Fibroblast of villous mesenchyme (primary cell): ENCODE results near the gene B4GALNT2. TPM values are rescaled to one million over a fixed set of nuclear protein-coding genes. Genes with fewer than 3 reads are reported as not detected.

ENCODE experiments used
- DNase-seq: peaks from one replicate; pipeline ENCODE4 v3.0.0-alpha.2; 2010; ENCODE audit warnings: low read depth
- H3K4me3 ChIP-seq: 2 replicates; pipeline ENCODE4 v1.5.1; 2011; ENCODE audit warnings: low read depth, mild to moderate bottlenecking, low read length
- CTCF ChIP-seq: IDR thresholded peaks from 2 replicates; pipeline ENCODE4 v1.5.1; 2012; ENCODE audit warnings: low read depth, mild to moderate bottlenecking, low read length; ENCODE audit not compliant: insufficient read depth
- total RNA-seq: library from RNA; depleted of rRNA; stranded (reverse); fragments of >200 nt; gene quantifications from 2 replicates; pipeline ENCODE4 v1.2.3, GENCODE V29; 2012

The B4GALNT2 gene
- total RNA-seq, 1 donor, result under 0.01 TPM

GRCh38 chr17:49191917-49192741, 59.6 kb downstream of the B4GALNT2 start:
- DNase-seq, result peak; percentile 84
- peak; percentile 25 for TF ChIP-seq CTCF
- H3K4me3 ChIP-seq, result peak overlapping the region; percentile 80

DNA sequence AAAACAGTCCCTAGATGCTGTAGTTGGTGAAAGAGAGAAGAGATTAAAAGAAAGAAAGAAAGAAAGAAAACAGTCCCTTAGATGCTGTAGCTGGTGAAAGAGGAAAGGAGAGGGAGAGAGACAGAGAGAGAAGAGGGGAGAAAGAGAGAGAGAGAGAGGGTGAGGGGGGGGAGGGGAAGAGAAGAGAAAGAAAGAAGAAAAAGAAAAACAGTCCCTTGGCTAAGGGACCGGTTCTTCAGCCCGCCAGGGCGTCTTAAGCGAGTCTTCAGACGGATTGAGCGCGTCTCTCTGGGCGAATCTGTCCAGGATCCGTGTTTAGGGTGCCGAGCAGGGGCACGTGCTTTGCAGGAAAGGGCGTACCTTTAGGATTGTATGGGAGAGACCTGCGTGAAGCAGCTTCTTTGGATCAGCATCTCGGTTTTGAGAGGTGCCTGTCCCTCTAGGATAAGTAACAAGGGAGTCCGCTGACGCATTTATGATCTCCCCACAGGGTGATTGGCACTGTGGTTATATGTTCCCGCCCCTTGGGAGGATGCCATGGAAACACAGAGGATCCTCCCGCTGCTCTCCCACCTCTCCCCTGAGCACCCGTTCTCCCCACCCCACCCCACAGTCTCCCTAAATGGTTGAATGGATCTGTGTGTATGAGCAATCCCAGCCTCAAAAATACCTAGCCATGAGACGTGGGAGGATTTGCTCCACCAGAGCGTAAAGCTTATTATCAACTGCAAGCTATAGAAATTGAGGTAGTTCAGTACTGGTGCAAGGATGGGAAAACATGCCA, 61.1 kb downstream of the B4GALNT2 start:
- DNase-seq, result peak; percentile 58
- peak overlapping the region; percentile 80 for H3K4me3 ChIP-seq
- no peak for TF ChIP-seq CTCF

- H3K4me3 ChIP-seq, result no peak overlapping the region
- DNase-seq, result no peak
- no peak for TF ChIP-seq CTCF
Measured at GRCh38 chr17:49194297-49194607, 61.7 kb downstream of the B4GALNT2 start.

DNA sequence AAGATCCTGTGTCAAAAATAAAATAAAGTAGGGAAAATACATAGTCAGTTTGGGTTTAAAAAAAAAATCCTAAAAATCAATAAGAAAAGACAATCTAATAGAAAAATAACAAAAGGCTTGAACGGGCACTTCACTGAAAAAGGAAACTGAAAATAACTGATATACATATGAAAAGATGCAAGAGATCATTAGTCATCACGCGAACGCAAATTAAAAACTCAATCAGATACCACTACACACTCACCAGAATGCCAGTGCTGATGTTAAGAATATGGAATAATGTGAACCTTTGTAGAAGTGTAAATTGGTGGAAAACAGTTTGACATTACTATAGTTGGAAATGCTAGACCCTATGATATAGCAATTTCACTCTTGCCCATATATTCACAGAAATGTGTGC, 63.2 kb downstream of the B4GALNT2 start:
- TF ChIP-seq CTCF, result no peak
- H3K4me3 ChIP-seq, result no peak overlapping the region
- DNase-seq, result no peak

GRCh38 chr17:49196520-49196919, 64.0 kb downstream of the B4GALNT2 start:
- H3K4me3 ChIP-seq, result no peak overlapping the region
- TF ChIP-seq CTCF, result no peak
- DNase-seq, result no peak

GRCh38 chr17:49197346-49197998, 64.9 kb downstream of the B4GALNT2 start:
- TF ChIP-seq CTCF, result no peak
- no peak for DNase-seq
- no peak overlapping the region for H3K4me3 ChIP-seq
